ENCODE measurements around the gene C19orf25.

C19orf25 gene

GRCh38 chr19:1507763-1508506 is 28.9 kb upstream of the C19orf25 start:
- Histone ChIP-seq H3K4me1 (ENCODE audit: control extremely low read depth in 1 of 4, control insufficient read depth in 4 of 4, insufficient read depth in 4 of 4, low read length in 3 of 4) (peaks cover 0 to 27% (median 19%) of the 10 kb centered on the region in 4 experiments), H3K36me3 (ENCODE audit: control insufficient read depth in 4 of 4, insufficient read depth in 4 of 4, low read length in 3 of 4) (no peaks in the 10 kb centered on the region), H3K9me3 (ENCODE audit: control extremely low read depth in 1 of 5, control insufficient read depth in 4 of 5, insufficient read depth in 2 of 5, low read depth in 1 of 5, low read length in 4 of 5) (peaks cover 0 to 5% (median 0%) of the 10 kb centered on the region in 5 experiments), H3K4me3 (ENCODE audit: control insufficient read depth in 1 of 7, extremely low read depth in 1 of 7, insufficient read depth in 4 of 7, low read depth in 2 of 7, low read length in 6 of 7) (peak overlapping the region in 6 of 7 experiments; percentile 10 to 70 (median 52)), H3K27me3 (replicated peaks in 2 of 5; ENCODE audit: control insufficient read depth in 4 of 5, insufficient read depth in 5 of 5, low read length in 4 of 5) (peaks cover 0 to 67% (median 14%) of the 10 kb centered on the region in 5 experiments), H3K27ac (ENCODE audit: insufficient read depth in 1 of 2, low read depth in 1 of 2, low read length in 2 of 2, poor library complexity in 1 of 2, severe bottlenecking in 2 of 2) (peak overlapping the region in 1 of 2 experiments; percentile 64)
- POLR2A ChIA-PET, result no interaction called here
- under 1% methylated on average over 42 of the region's 46 CpGs for WGBS (ENCODE audit: insufficient coverage)
- peak; percentile 97 to 98 (median 98) for DNase-seq
- CTCF ChIA-PET, result interaction anchor here (1.5 kb wide), 2 partner anchors 7 to 14 kb away, joined by 3 to 4 read pairs; no protein-coding TSS in a partner anchor

GRCh38 chr19:1507192-1507660 is 28.2 kb upstream of the C19orf25 start:
- Histone ChIP-seq H3K36me3 (ENCODE audit: control insufficient read depth in 4 of 4, insufficient read depth in 4 of 4, low read length in 3 of 4) (no peaks in the 10 kb centered on the region), H3K27ac (ENCODE audit: insufficient read depth in 1 of 2, low read depth in 1 of 2, low read length in 2 of 2, poor library complexity in 1 of 2, severe bottlenecking in 2 of 2) (peak overlapping the region in 1 of 2 experiments; percentile 64), H3K27me3 (replicated peaks in 2 of 5; ENCODE audit: control insufficient read depth in 4 of 5, insufficient read depth in 5 of 5, low read length in 4 of 5) (peaks cover 0 to 66% (median 15%) of the 10 kb centered on the region in 5 experiments), H3K4me1 (ENCODE audit: control extremely low read depth in 1 of 4, control insufficient read depth in 4 of 4, insufficient read depth in 4 of 4, low read length in 3 of 4) (peaks cover 0 to 24% (median 16%) of the 10 kb centered on the region in 4 experiments), H3K9me3 (ENCODE audit: control extremely low read depth in 1 of 5, control insufficient read depth in 4 of 5, insufficient read depth in 2 of 5, low read depth in 1 of 5, low read length in 4 of 5) (peaks cover 0 to 1% (median 0%) of the 10 kb centered on the region in 5 experiments), H3K4me3 (ENCODE audit: control insufficient read depth in 1 of 7, extremely low read depth in 1 of 7, insufficient read depth in 4 of 7, low read depth in 2 of 7, low read length in 6 of 7) (peak overlapping the region in 1 of 7 experiments; percentile 70)
- ChIA-PET CTCF (no interaction called here), POLR2A (no interaction called here)
- 72% methylated on average over 17 of the region's 23 CpGs for WGBS (ENCODE audit: insufficient coverage)
- no peak for DNase-seq

DNA sequence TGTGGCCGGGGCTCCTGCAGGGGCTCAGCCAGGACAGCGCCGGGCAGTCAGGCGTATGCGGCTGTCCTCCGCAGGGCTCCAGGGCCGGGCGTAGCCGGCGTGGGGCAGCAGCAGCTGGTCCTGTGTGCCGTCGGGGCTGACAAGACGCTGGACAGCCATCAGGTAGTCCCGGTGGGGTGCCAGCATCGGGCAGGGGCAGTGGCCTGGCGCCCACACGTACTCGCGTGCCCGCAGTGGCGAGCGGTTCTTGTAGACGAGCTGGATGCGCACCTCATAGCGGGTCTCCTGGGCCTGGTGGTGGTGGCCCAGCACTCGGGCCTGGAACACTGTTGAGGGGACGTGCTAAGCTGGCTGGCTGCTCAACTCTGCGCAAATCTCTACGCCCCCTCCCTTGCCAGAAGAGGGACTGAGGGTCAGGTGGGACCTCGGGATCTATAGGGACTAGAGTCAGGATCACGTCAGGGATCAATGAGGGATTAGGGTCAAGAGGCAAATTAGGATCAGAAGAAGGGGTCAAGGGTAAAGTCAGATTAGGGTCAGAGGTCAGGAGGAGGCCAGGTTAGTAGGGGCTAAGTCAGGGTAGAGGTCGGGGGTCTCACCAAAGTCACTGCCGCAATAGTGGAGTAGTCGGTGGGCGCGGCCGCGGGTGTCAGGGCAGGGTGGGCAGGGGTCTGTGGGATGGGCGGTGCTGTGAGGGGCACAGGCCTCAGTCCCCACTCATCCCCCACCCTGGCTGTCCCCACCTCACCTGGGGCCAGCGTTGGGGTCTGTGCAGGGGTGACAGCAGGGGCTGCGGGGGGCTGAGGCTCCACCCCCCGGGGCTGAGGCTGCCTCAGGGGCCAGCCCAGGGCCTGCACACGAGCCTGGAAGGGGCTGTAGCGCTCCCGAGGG is 27.2 kb upstream of the C19orf25 start:
- DNase-seq, result no peak
- Histone ChIP-seq H3K36me3 (ENCODE audit: control insufficient read depth in 4 of 4, insufficient read depth in 4 of 4, low read length in 3 of 4) (no peaks in the 10 kb centered on the region), H3K9me3 (ENCODE audit: control extremely low read depth in 1 of 5, control insufficient read depth in 4 of 5, insufficient read depth in 2 of 5, low read depth in 1 of 5, low read length in 4 of 5) (no peaks in the 10 kb centered on the region), H3K27ac (ENCODE audit: insufficient read depth in 1 of 2, low read depth in 1 of 2, low read length in 2 of 2, poor library complexity in 1 of 2, severe bottlenecking in 2 of 2) (no peak overlapping the region), H3K4me3 (ENCODE audit: control insufficient read depth in 1 of 7, extremely low read depth in 1 of 7, insufficient read depth in 4 of 7, low read depth in 2 of 7, low read length in 6 of 7) (no peak overlapping the region), H3K4me1 (ENCODE audit: control extremely low read depth in 1 of 4, control insufficient read depth in 4 of 4, insufficient read depth in 4 of 4, low read length in 3 of 4) (peaks cover 0 to 24% (median 16%) of the 10 kb centered on the region in 4 experiments), H3K27me3 (replicated peaks in 2 of 5; ENCODE audit: control insufficient read depth in 4 of 5, insufficient read depth in 5 of 5, low read length in 4 of 5) (peaks cover 0 to 59% (median 16%) of the 10 kb centered on the region in 5 experiments)
- 94% methylated on average over 40 of the region's 45 CpGs for WGBS (ENCODE audit: insufficient coverage)
- ChIA-PET POLR2A (interaction anchor here (0.6 kb wide), 1 partner anchor 92 kb away, joined by 4 read pairs; no protein-coding TSS in a partner anchor), CTCF (no interaction called here)

- ChIA-PET CTCF (no interaction called here), POLR2A (no interaction called here)
- peaks cover 0 to 46% (median 14%) of the 10 kb centered on the region in 5 experiments for H3K27me3 ChIP-seq (replicated peaks in 2 of 5; ENCODE audit: control insufficient read depth in 4 of 5, insufficient read depth in 5 of 5, low read length in 4 of 5)
- no peak overlapping the region for H3K27ac ChIP-seq (ENCODE audit: insufficient read depth in 1 of 2, low read depth in 1 of 2, low read length in 2 of 2, poor library complexity in 1 of 2, severe bottlenecking in 2 of 2)
- H3K36me3 ChIP-seq (ENCODE audit: control insufficient read depth in 4 of 4, insufficient read depth in 4 of 4, low read length in 3 of 4), result no peaks in the 10 kb centered on the region
- H3K9me3 ChIP-seq (ENCODE audit: control extremely low read depth in 1 of 5, control insufficient read depth in 4 of 5, insufficient read depth in 2 of 5, low read depth in 1 of 5, low read length in 4 of 5), result no peaks in the 10 kb centered on the region
- no peak overlapping the region for H3K4me3 ChIP-seq (ENCODE audit: control insufficient read depth in 1 of 7, extremely low read depth in 1 of 7, insufficient read depth in 4 of 7, low read depth in 2 of 7, low read length in 6 of 7)
- no peak for DNase-seq
- WGBS (ENCODE audit: insufficient coverage), result 83% methylated on average over 7 of the region's 8 CpGs
- H3K4me1 ChIP-seq (ENCODE audit: control extremely low read depth in 1 of 4, control insufficient read depth in 4 of 4, insufficient read depth in 4 of 4, low read length in 3 of 4), result peaks cover 0 to 22% (median 16%) of the 10 kb centered on the region in 4 experiments
Measured at GRCh38 chr19:1505012-1505411, 26.0 kb upstream of the C19orf25 start.

DNA sequence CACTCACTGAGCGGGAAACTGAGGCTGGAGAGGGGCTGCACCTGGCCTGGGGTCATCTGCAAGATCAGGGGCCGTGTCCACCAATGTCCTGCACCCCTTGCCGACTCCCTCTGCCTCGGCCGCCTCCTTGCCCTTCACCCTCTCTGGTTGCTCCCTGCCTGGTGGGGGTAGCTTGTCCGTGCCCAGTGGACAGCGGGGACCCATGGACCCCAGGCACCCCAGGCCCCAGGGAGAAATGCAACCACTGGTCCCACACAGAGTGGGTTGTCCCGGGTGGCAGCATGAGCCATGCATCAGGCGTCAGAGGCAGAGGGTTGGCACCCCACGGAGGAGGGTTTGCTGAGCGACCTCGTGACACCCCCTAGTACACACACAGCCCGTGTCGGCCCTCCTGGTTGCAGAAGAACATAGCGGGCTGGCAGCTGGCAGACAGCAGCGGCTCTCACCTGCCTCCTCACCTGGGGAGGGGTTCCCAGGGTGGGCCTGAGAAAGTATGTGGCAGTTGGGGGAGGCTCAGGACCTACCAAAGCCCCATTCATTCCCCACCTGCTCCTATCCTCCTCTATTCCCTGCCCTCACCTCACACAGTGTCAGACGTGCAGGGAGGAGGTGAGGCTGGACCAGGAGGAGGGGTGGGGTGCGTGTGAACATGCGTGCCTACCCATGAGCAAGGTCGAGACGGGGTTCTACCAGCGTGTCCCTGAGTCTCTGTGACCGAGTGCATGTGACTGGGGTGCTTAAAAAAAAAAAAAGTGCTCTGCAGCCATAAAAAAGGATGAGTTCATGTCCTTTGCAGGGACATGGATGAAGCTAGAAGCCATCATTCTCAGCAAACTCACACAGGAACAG is 25.1 kb upstream of the C19orf25 start:
- 58% methylated on average over 19 of the region's 23 CpGs for WGBS (ENCODE audit: insufficient coverage)
- ChIA-PET CTCF (interaction anchor here (0.6 to 1.0 kb wide), 2 partner anchors 38 to 287 kb away, joined by 3 to 4 read pairs; no protein-coding TSS in a partner anchor), POLR2A (no interaction called here)

GRCh38 chr19:1503089-1503924 is 24.3 kb upstream of the C19orf25 start:
- Histone ChIP-seq H3K27me3 (replicated peaks in 2 of 5; ENCODE audit: control insufficient read depth in 4 of 5, insufficient read depth in 5 of 5, low read length in 4 of 5) (peaks cover 0 to 39% (median 7%) of the 10 kb centered on the region in 5 experiments), H3K4me1 (ENCODE audit: control extremely low read depth in 1 of 4, control insufficient read depth in 4 of 4, insufficient read depth in 4 of 4, low read length in 3 of 4) (peaks cover 0 to 19% (median 13%) of the 10 kb centered on the region in 4 experiments), H3K36me3 (ENCODE audit: control insufficient read depth in 4 of 4, insufficient read depth in 4 of 4, low read length in 3 of 4) (no peaks in the 10 kb centered on the region), H3K9me3 (ENCODE audit: control extremely low read depth in 1 of 5, control insufficient read depth in 4 of 5, insufficient read depth in 2 of 5, low read depth in 1 of 5, low read length in 4 of 5) (no peaks in the 10 kb centered on the region), H3K27ac (ENCODE audit: insufficient read depth in 1 of 2, low read depth in 1 of 2, low read length in 2 of 2, poor library complexity in 1 of 2, severe bottlenecking in 2 of 2) (no peak overlapping the region), H3K4me3 (ENCODE audit: control insufficient read depth in 1 of 7, extremely low read depth in 1 of 7, insufficient read depth in 4 of 7, low read depth in 2 of 7, low read length in 6 of 7) (peak overlapping the region in 1 of 7 experiments; percentile 34)
- 7% methylated on average over 49 of the region's 49 CpGs for WGBS (ENCODE audit: insufficient coverage)
- ChIA-PET CTCF (interaction anchor here (1.0 kb wide), 1 partner anchor 37 kb away, joined by 3 read pairs; no protein-coding TSS in a partner anchor), POLR2A (no interaction called here)
- DNase-seq, result peak; percentile 53 to 72 (median 69)

More for the DNA sequence above, 25.1 kb upstream of the C19orf25 start:
- Histone ChIP-seq H3K4me1 (ENCODE audit: control extremely low read depth in 1 of 4, control insufficient read depth in 4 of 4, insufficient read depth in 4 of 4, low read length in 3 of 4) (peaks cover 0 to 22% (median 16%) of the 10 kb centered on the region in 4 experiments), H3K4me3 (ENCODE audit: control insufficient read depth in 1 of 7, extremely low read depth in 1 of 7, insufficient read depth in 4 of 7, low read depth in 2 of 7, low read length in 6 of 7) (peak overlapping the region in 1 of 7 experiments; percentile 34), H3K27ac (ENCODE audit: insufficient read depth in 1 of 2, low read depth in 1 of 2, low read length in 2 of 2, poor library complexity in 1 of 2, severe bottlenecking in 2 of 2) (no peak overlapping the region), H3K27me3 (replicated peaks in 2 of 5; ENCODE audit: control insufficient read depth in 4 of 5, insufficient read depth in 5 of 5, low read length in 4 of 5) (peaks cover 0 to 40% (median 7%) of the 10 kb centered on the region in 5 experiments), H3K9me3 (ENCODE audit: control extremely low read depth in 1 of 5, control insufficient read depth in 4 of 5, insufficient read depth in 2 of 5, low read depth in 1 of 5, low read length in 4 of 5) (no peaks in the 10 kb centered on the region), H3K36me3 (ENCODE audit: control insufficient read depth in 4 of 4, insufficient read depth in 4 of 4, low read length in 3 of 4) (no peaks in the 10 kb centered on the region)
- no peak for DNase-seq
